Neural cell (in vitro differentiated cells): ENCODE results near the gene TTN. TPM values are rescaled to one million over a fixed set of nuclear protein-coding genes. Genes with fewer than 3 reads are reported as not detected.

ENCODE experiments used
- H2AFZ ChIP-seq: fragments of 200-600, 300-800 bp; sonication (generic), shearing (Covaris generic); 2 replicates; pipeline ENCODE4 v1.6.0; 2014; ENCODE audit warnings: low read depth, mild to moderate bottlenecking, antibody characterized with exemption, low read length, moderate library complexity
- H3F3A ChIP-seq: fragments of 200-600 bp; shearing (Covaris generic); 2 replicates; pipeline ENCODE4 v1.6.1; 2016; ENCODE audit warnings: mild to moderate bottlenecking, moderate library complexity, mixed read lengths, antibody characterized with exemption, low read length; ENCODE audit not compliant: insufficient read depth, poor library complexity, severe bottlenecking
- H3K27ac ChIP-seq: fragments of 200-600, 300-800 bp; sonication (generic), shearing (Covaris generic); 2 replicates; pipeline ENCODE4 v1.5.1; 2014; ENCODE audit warnings: mild to moderate bottlenecking, low read length, moderate library complexity
- H3K27me3 ChIP-seq: fragments of 300-800, 200-600 bp; sonication (generic), shearing (Covaris generic); 2 replicates; pipeline ENCODE4 v1.6.0; 2014; ENCODE audit warnings: mild to moderate bottlenecking, low read depth, low read length, moderate library complexity; ENCODE audit not compliant: insufficient read depth
- H3K36me3 ChIP-seq: fragments of 300-800, 200-600 bp; sonication (generic), shearing (Covaris generic); 2 replicates; pipeline ENCODE4 v1.5.1; 2014; ENCODE audit warnings: mild to moderate bottlenecking, antibody characterized with exemption, low read length, moderate library complexity; ENCODE audit not compliant: insufficient read depth
- H3K4me2 ChIP-seq: fragments of 300-800, 200-600 bp; sonication (generic), shearing (Covaris generic); 2 replicates; pipeline ENCODE4 v1.6.0; 2014; ENCODE audit warnings: mild to moderate bottlenecking, low read length
- H3K4me3 ChIP-seq: fragments of 300-800, 200-600 bp; sonication (generic), shearing (Covaris generic); 2 replicates; pipeline ENCODE4 v1.5.1; 2014; ENCODE audit warnings: mild to moderate bottlenecking, low read length, moderate library complexity
- H3K79me2 ChIP-seq: fragments of 200-600 bp; shearing (Covaris generic); replicated peaks from 2 replicates; pipeline ENCODE4 v1.6.0; 2014; ENCODE audit warnings: mild to moderate bottlenecking, low read length, moderate library complexity; ENCODE audit not compliant: insufficient read depth
- H3K9ac ChIP-seq: fragments of 300-800, 200-600 bp; sonication (generic), shearing (Covaris generic); 2 replicates; pipeline ENCODE4 v1.6.1; 2016; ENCODE audit warnings: mild to moderate bottlenecking, low read length, mixed read lengths
- H3K9me2 ChIP-seq: fragments of 200-600 bp; shearing (Covaris generic); 2 replicates; pipeline ENCODE4 v1.6.1; 2016; ENCODE audit warnings: mild to moderate bottlenecking, low read length, mixed read lengths; ENCODE audit not compliant: insufficient read depth
- H3K9me3 ChIP-seq: fragments of 200-600, 300-800 bp; sonication (generic), shearing (Covaris generic); 2 replicates; pipeline ENCODE4 v1.6.1; 2016; ENCODE audit warnings: mild to moderate bottlenecking, mixed run types, low read length, moderate library complexity, mixed read lengths
- H4K20me1 ChIP-seq: fragments of 200-600 bp; shearing (Covaris generic); 2 replicates; pipeline ENCODE4 v1.6.1; 2016; ENCODE audit warnings: mild to moderate bottlenecking, mixed run types; ENCODE audit not compliant: insufficient read depth
- CTCF ChIP-seq: fragments of 450-650 bp; IDR thresholded peaks from 2 replicates; pipeline ENCODE4 v1.5.1; 2014; ENCODE audit warnings: antibody characterized with exemption, mild to moderate bottlenecking, moderate library complexity; ENCODE audit not compliant: poor library complexity, severe bottlenecking
- EP300 ChIP-seq: fragments of 450-650 bp; conservative IDR thresholded peaks from 2 replicates; pipeline ENCODE4 v1.6.1; 2014; ENCODE audit warnings: antibody characterized with exemption, mild to moderate bottlenecking, moderate library complexity; ENCODE audit not compliant: poor library complexity, severe bottlenecking
- EZH2 ChIP-seq: fragments of 200-600, 300-800 bp; shearing (Covaris generic), sonication (generic); IDR thresholded peaks from 2 replicates; pipeline ENCODE4 v1.6.1; 2014; ENCODE audit warnings: antibody characterized with exemption, low read length, borderline replicate concordance, mild to moderate bottlenecking; ENCODE audit not compliant: insufficient read depth, poor library complexity, severe bottlenecking
- MXI1 ChIP-seq: fragments of 450-650 bp; conservative IDR thresholded peaks from 2 replicates; pipeline ENCODE4 v1.6.1; 2014; ENCODE audit warnings: antibody characterized with exemption, mild to moderate bottlenecking; ENCODE audit not compliant: poor library complexity, severe bottlenecking
- POLR2AphosphoS5 ChIP-seq: IDR thresholded peaks from 2 replicates; pipeline ENCODE4 v1.6.1; 2012
- RAD21 ChIP-seq: fragments of 450-650 bp; conservative IDR thresholded peaks from 2 replicates; pipeline ENCODE4 v1.6.1; 2014; ENCODE audit warnings: antibody characterized with exemption, mild to moderate bottlenecking, moderate library complexity
- REST ChIP-seq: IDR thresholded peaks from 2 replicates; pipeline ENCODE4 v1.6.1; 2012; ENCODE audit warnings: borderline replicate concordance
- SMC3 ChIP-seq: fragments of 450-650 bp; conservative IDR thresholded peaks from 2 replicates; pipeline ENCODE4 v1.6.1; 2014; ENCODE audit warnings: antibody characterized with exemption, mild to moderate bottlenecking, moderate library complexity; ENCODE audit not compliant: poor library complexity
- TAF1 ChIP-seq: IDR thresholded peaks from 2 replicates; pipeline ENCODE4 v1.6.1; 2012; ENCODE audit warnings: low read depth
- polyA plus RNA-seq: library from polyadenylated mRNA; depleted of rRNA; stranded (reverse); fragments of >200 nt; gene quantifications from 2 replicates; pipeline ENCODE4 v1.2.3, GENCODE V29; 2014

TTN gene
- polyA plus RNA-seq, 1 donor from 2014 or later: 0.10 TPM

GRCh38 chr2:178756843-178757242 lies 50.4 kb downstream of the TTN start:
- H3K79me2 ChIP-seq: no peaks in the 10 kb centered on the region
- H3K9ac ChIP-seq: no peak overlapping the region
- H3K27ac ChIP-seq: no peak overlapping the region
- H2AFZ ChIP-seq: no peak overlapping the region
- H3K4me2 ChIP-seq: no peak overlapping the region
- no peaks in the 10 kb centered on the region for H3F3A ChIP-seq
- TF ChIP-seq TAF1 (no peak), EP300 (peak; percentile 67), CTCF (no peak), REST (no peak), EZH2 (no peak), SMC3 (no peak), MXI1 (no peak)
- no peaks in the 10 kb centered on the region for H4K20me1 ChIP-seq
- H3K9me3 ChIP-seq: no peaks in the 10 kb centered on the region
- no peaks in the 10 kb centered on the region for H3K9me2 ChIP-seq
- no peaks in the 10 kb centered on the region for H3K27me3 ChIP-seq
- no peak overlapping the region for H3K4me3 ChIP-seq
- H3K36me3 ChIP-seq: no peaks in the 10 kb centered on the region

- Histone ChIP-seq H2AFZ (no peak overlapping the region), H3F3A (no peaks in the 10 kb centered on the region)
- TF ChIP-seq EP300: no peak
- no peak for TF ChIP-seq REST
- no peak for TF ChIP-seq CTCF
- TF ChIP-seq TAF1: no peak
- no peak for TF ChIP-seq EZH2
- no peak for TF ChIP-seq SMC3
- no peak for TF ChIP-seq MXI1
- TF ChIP-seq POLR2AphosphoS5: no peak
- no peak for TF ChIP-seq RAD21
These were observed 50.9 kb downstream of the TTN start for GRCh38 chr2:178756343-178756742.

More at GRCh38 chr2:178756343-178756742, 50.9 kb downstream of the TTN start:
- no peaks in the 10 kb centered on the region for H3K27me3 ChIP-seq
- H3K4me2 ChIP-seq: no peak overlapping the region
- no peaks in the 10 kb centered on the region for H4K20me1 ChIP-seq
- no peak overlapping the region for H3K27ac ChIP-seq
- no peaks in the 10 kb centered on the region for H3K79me2 ChIP-seq
- H3K9ac ChIP-seq: no peak overlapping the region
- H3K4me3 ChIP-seq: no peak overlapping the region
- H3K36me3 ChIP-seq: no peaks in the 10 kb centered on the region
- H3K9me2 ChIP-seq: no peaks in the 10 kb centered on the region
- no peaks in the 10 kb centered on the region for H3K9me3 ChIP-seq
